GM10266 (cell line): ENCODE measurements around the gene TSPOAP1.
A peak's percentile ranks its signal among the peaks of the same experiment; 100 is the strongest.

Source experiments
- DNase-seq: peaks from one replicate; pipeline ENCODE4 v3.0.0; 2012; ENCODE audit errors: extremely low spot score
- TF ChIP-seq, protein P1 (sequence below): IDR thresholded peaks from 2 replicates; pipeline ENCODE4 v1.5.1; 2012; ENCODE audit warnings: mild to moderate bottlenecking, low read depth; ENCODE audit not compliant: control insufficient read depth, insufficient read depth; ENCODE audit errors: missing control alignments

TSPOAP1 gene

DNA sequence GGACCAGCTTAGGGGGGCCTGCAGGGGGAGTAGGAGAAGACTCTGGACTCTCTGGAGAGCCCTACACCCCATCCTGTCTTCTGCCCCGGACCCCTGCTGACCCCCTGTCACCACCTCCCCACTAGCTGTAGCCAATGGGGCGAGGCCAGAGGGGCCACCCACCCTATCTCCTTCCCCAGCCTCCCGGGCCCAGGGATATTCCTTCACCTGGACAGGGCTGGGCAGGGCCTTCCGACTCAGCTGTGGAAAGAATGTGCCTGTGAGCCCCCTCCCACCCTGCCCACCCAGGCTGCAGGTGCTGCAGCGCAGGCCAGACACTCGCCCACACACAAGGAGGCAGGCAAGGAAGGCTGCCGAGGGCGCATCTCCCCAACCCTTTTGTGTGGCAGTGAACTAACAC, 23.0 kb downstream of the TSPOAP1 start:
- no peak for DNase-seq
- TF ChIP-seq, protein P1, sequence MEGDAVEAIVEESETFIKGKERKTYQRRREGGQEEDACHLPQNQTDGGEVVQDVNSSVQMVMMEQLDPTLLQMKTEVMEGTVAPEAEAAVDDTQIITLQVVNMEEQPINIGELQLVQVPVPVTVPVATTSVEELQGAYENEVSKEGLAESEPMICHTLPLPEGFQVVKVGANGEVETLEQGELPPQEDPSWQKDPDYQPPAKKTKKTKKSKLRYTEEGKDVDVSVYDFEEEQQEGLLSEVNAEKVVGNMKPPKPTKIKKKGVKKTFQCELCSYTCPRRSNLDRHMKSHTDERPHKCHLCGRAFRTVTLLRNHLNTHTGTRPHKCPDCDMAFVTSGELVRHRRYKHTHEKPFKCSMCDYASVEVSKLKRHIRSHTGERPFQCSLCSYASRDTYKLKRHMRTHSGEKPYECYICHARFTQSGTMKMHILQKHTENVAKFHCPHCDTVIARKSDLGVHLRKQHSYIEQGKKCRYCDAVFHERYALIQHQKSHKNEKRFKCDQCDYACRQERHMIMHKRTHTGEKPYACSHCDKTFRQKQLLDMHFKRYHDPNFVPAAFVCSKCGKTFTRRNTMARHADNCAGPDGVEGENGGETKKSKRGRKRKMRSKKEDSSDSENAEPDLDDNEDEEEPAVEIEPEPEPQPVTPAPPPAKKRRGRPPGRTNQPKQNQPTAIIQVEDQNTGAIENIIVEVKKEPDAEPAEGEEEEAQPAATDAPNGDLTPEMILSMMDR: no peak

- no peak for DNase-seq
- TF ChIP-seq, protein P1: no peak
These were observed 23.7 kb downstream of the TSPOAP1 start for GRCh38 chr17:58304750-58305486.

DNA sequence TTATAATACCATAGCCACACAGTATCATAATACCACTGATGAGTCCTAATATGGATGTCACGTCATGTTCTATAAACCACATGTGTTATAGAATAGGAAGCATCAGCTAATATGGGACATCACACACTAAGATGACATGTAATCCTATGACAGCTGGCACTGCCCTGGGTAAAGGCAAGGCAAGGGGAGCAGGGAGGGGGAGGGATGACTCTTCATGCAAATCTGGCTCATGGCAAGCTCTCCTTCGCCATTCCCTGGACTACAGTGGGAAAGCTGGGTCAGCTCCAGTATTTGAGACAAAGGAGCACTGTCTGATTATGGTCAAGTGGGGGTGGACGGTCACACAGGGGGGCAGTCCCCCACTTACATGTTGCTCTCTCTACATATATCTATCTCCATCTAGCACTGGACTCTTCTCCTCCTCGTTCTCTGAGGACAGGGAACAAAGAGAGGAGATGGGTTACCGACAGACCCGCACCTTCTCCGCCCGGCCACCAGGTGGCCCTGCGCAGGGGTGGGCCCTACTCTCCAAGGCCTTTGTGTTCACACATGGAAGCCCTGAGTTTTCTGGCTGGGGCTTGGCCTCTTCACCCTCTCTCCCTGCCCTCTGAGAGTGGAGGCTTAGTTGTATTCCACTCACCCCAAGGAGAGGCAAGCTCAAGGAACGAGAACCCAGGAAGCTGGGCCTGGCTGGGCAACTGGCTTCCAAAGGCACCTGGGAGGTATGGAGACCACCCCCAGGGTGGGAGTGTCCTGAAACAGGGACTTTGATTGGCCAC, 24.4 kb downstream of the TSPOAP1 start:
- TF ChIP-seq, protein P1: peak; percentile 80
- peak; percentile 90 for DNase-seq

- DNase-seq: no peak
- TF ChIP-seq, protein P1: no peak
These were observed 25.5 kb downstream of the TSPOAP1 start for GRCh38 chr17:58302919-58303585.

GRCh38 chr17:58302171-58302918, 26.2 kb downstream of the TSPOAP1 start:
- TF ChIP-seq, protein P1: no peak
- DNase-seq: no peak

- DNase-seq: no peak
- TF ChIP-seq, protein P1: no peak
These were observed 27.0 kb downstream of the TSPOAP1 start for GRCh38 chr17:58301504-58302150.
